Natural killer cell (primary cell): ENCODE measurements around the gene UPP1. TPM values are rescaled to one million over a fixed set of nuclear protein-coding genes. Genes with fewer than 3 reads are reported as not detected.

Experiments used
- ATAC-seq, 3 donors: fragments of 150-1000 bp in 2 of 3; fragments of 200-7000 bp in 1 of 3; cut with Tn5 transposase; 1 replicate in 1 of 3; 2 replicates in 2 of 3; pipeline ENCODE4 v1.10.0; 2021; ENCODE audit warnings: mild to moderate bottlenecking in 2 of 3, moderate library complexity in 2 of 3
- DNase-seq, 2 donors: peaks; one replicate each; pipeline versions ENCODE4 v3.0.0 to v3.0.0-alpha.2; 2013 to 2021; ENCODE audit warnings: mixed read lengths in 1 of 2
- H3K27ac ChIP-seq: one replicate; pipeline ENCODE4 v1.5.1; 2013; ENCODE audit warnings: mild to moderate bottlenecking, low read length
- H3K27me3 ChIP-seq: one replicate; pipeline ENCODE4 v1.6.1; 2013; ENCODE audit warnings: low read length; ENCODE audit not compliant: control insufficient read depth, insufficient read depth
- H3K36me3 ChIP-seq: one replicate; pipeline ENCODE4 v1.6.1; 2013; ENCODE audit warnings: low read length; ENCODE audit not compliant: control insufficient read depth, insufficient read depth
- H3K4me1 ChIP-seq: one replicate; pipeline ENCODE4 v1.6.1; 2013; ENCODE audit warnings: low read length; ENCODE audit not compliant: control insufficient read depth, insufficient read depth
- H3K4me3 ChIP-seq: one replicate; pipeline ENCODE4 v1.5.1; 2013; ENCODE audit warnings: low read length
- H3K9me3 ChIP-seq: one replicate; pipeline ENCODE4 v1.6.1; 2013; ENCODE audit warnings: low read length; ENCODE audit not compliant: control insufficient read depth, insufficient read depth
- H3K27ac Mint-ChIP-seq, 2 donors: one replicate each; pipeline ENCODE4 v1.8.0; 2022; ENCODE audit warnings: mild to moderate bottlenecking in 2 of 2, mixed read lengths in 2 of 2, moderate library complexity in 1 of 2
- H3K27me3 Mint-ChIP-seq, 2 donors: one replicate each; pipeline ENCODE4 v1.8.0; 2022; ENCODE audit warnings: low read depth in 2 of 2, mixed read lengths in 2 of 2
- H3K36me3 Mint-ChIP-seq: one replicate; pipeline ENCODE4 v1.8.0; 2022; ENCODE audit warnings: mixed read lengths
- H3K4me1 Mint-ChIP-seq, 2 donors: one replicate each; pipeline ENCODE4 v1.8.0; 2022; ENCODE audit warnings: mixed read lengths in 2 of 2
- H3K4me3 Mint-ChIP-seq: one replicate; pipeline ENCODE4 v1.8.0; 2022; ENCODE audit warnings: mild to moderate bottlenecking, moderate library complexity, mixed read lengths
- H3K9me3 Mint-ChIP-seq, 2 donors: one replicate each; pipeline ENCODE4 v1.8.0; 2022; ENCODE audit warnings: mixed read lengths in 2 of 2
- CTCF ChIP-seq: fragments of 200-600 bp; IDR thresholded peaks from one replicate; pipeline ENCODE4 v1.8.0; 2022; ENCODE audit warnings: antibody characterized with exemption
- WGBS: methylation state at CpG from one replicate; pipeline ENCODE4 v1.1.7; 2013; ENCODE audit warnings: missing lambda C conversion rate; ENCODE audit not compliant: insufficient coverage; 5-methylcytosine and 5-hydroxymethylcytosine counted together
- intact Hi-C: fragments of 100-400 bp; cut with micrococcal nuclease; formaldehyde crosslinking; loops from one replicate; pipeline ENCODE4 v1.14.2; 2022
- total RNA-seq, 4 donors: library from RNA; stranded (reverse); fragments of 120-200 nt in 1 of 4; gene quantifications; one replicate each; pipeline versions ENCODE4 v1.2.3 to v1.2.4, GENCODE V29; 2013 to 2022

The UPP1 gene
- total RNA-seq, 3 donors from 2014 or later (not counting 1 experiment from before 2014, with no cell fraction given) = 98.5 to 121 (median 113) TPM

- Mint-ChIP-seq H3K9me3 (no peaks in the 10 kb centered on the region), H3K27ac (peak overlapping the region; percentile 96 to 98), H3K36me3 (peaks cover 12% of the 10 kb centered on the region), H3K27me3 (no peaks in the 10 kb centered on the region), H3K4me3 (peak overlapping the region; percentile 86), H3K4me1 (peaks cover 84 to 85% of the 10 kb centered on the region in 2 donors)
- Histone ChIP-seq H3K4me1 (peaks cover 56% of the 10 kb centered on the region), H3K27ac (peak overlapping the region; percentile 86), H3K27me3 (no peaks in the 10 kb centered on the region), H3K9me3 (no peaks in the 10 kb centered on the region), H3K36me3 (peaks cover 54% of the 10 kb centered on the region), H3K4me3 (no peak overlapping the region)
- intact Hi-C loops = no loop called here
- no peak for TF ChIP-seq CTCF
- WGBS = 20% methylated on average over 2 of the region's 2 CpGs
- DNase-seq = peak in 1 of 2 donors; percentile 36
- peak; percentile 44 to 57 (median 45) for ATAC-seq
Observed at GRCh38 chr7:48096273-48096672, 7.2 kb downstream of the UPP1 start.

- no peaks in the 10 kb centered on the region for H3K9me3 Mint-ChIP-seq
- DNase-seq = peak in 1 of 2 donors; percentile 46
- H3K27ac Mint-ChIP-seq = peak overlapping the region; percentile 96 to 98
- Histone ChIP-seq H3K4me3 (peak overlapping the region; percentile 8), H3K27me3 (no peaks in the 10 kb centered on the region), H3K36me3 (peaks cover 55% of the 10 kb centered on the region), H3K9me3 (no peaks in the 10 kb centered on the region), H3K27ac (peak overlapping the region; percentile 86), H3K4me1 (peaks cover 53% of the 10 kb centered on the region)
- H3K36me3 Mint-ChIP-seq = peaks cover 17% of the 10 kb centered on the region
- no peaks in the 10 kb centered on the region for H3K27me3 Mint-ChIP-seq
- TF ChIP-seq CTCF = no peak
- H3K4me3 Mint-ChIP-seq = peak overlapping the region; percentile 86
- 19% methylated on average over 5 of the region's 6 CpGs for WGBS
- H3K4me1 Mint-ChIP-seq = peaks cover 80 to 82% of the 10 kb centered on the region in 2 donors
- peak; percentile 59 to 62 (median 60) for ATAC-seq
- intact Hi-C loops = no loop called here
Observed at GRCh38 chr7:48097521-48098231, 8.6 kb downstream of the UPP1 start.

- H3K4me1 ChIP-seq = peaks cover 53% of the 10 kb centered on the region
- peaks cover 72 to 77% of the 10 kb centered on the region in 2 donors for H3K4me1 Mint-ChIP-seq
- WGBS = 81% methylated on average over 4 of the region's 4 CpGs
- intact Hi-C loops = no loop called here
- no peak for DNase-seq
- H3K36me3 ChIP-seq = peaks cover 60% of the 10 kb centered on the region
- no peaks in the 10 kb centered on the region for H3K9me3 ChIP-seq
- H3K27me3 ChIP-seq = no peaks in the 10 kb centered on the region
- peaks cover 19% of the 10 kb centered on the region for H3K36me3 Mint-ChIP-seq
- H3K4me3 ChIP-seq = no peak overlapping the region
- TF ChIP-seq CTCF = no peak
- H3K9me3 Mint-ChIP-seq = no peaks in the 10 kb centered on the region
- peak overlapping the region; percentile 86 for H3K4me3 Mint-ChIP-seq
- ATAC-seq = no peak
- H3K27me3 Mint-ChIP-seq = no peaks in the 10 kb centered on the region
- H3K27ac Mint-ChIP-seq = peak overlapping the region; percentile 96 to 98
- H3K27ac ChIP-seq = peak overlapping the region; percentile 86
Observed at GRCh38 chr7:48098846-48099245, 9.8 kb downstream of the UPP1 start.
